22Rv1 (cell line): ENCODE results near the gene TOMM70.

Experiments used
- CTCF ChIP-seq: fragments of 450-650 bp; IDR thresholded peaks from 2 replicates; pipeline ENCODE4 v1.5.1; 2017; ENCODE audit warnings: mild to moderate bottlenecking
- ZFX ChIP-seq: fragments of 450-650 bp; IDR thresholded peaks from 2 replicates; pipeline ENCODE4 v1.6.1; 2017; ENCODE audit warnings: antibody characterized with exemption, borderline replicate concordance

- TF ChIP-seq CTCF (no peak), ZFX (no peak)
These were observed 25.3 kb upstream of the TOMM70 start for GRCh38 chr3:100426067-100426682.
